ENCODE data around the gene FCSK. TPM values are rescaled to one million over a fixed set of nuclear protein-coding genes. Genes with fewer than 3 reads are reported as not detected.
"Not testable (repeated sequence)": the region's sequence is repeated elsewhere in the genome, so short reads cannot be mapped to it uniquely, and the experiment has no call there.

The FCSK gene
- total and polyA plus RNA-seq, 2 experiments from 2014 or later: 15.7 to 25.9 TPM

GRCh38 chr16:70448075-70448474 is 6.3 kb upstream of the FCSK start:
- peaks cover 6% of the 10 kb centered on the region for H3K4me1 ChIP-seq (ENCODE audit: insufficient read depth)

GRCh38 chr16:70450142-70451003 is 4.0 kb upstream of the FCSK start:
- not testable (repeated sequence) for H3K27ac ChIP-seq; H3K27me3 ChIP-seq; H3K36me3 ChIP-seq (replicated peaks; ENCODE audit: insufficient read depth, low read depth); H3K79me2 ChIP-seq; H4K20me1 ChIP-seq (ENCODE audit: insufficient read depth, poor library complexity, severe bottlenecking); H3K4me3 ChIP-seq; H3K9me3 ChIP-seq (ENCODE audit: low read depth); H2AFZ ChIP-seq; H3K4me1 ChIP-seq (ENCODE audit: insufficient read depth); H3K9me2 ChIP-seq (replicated peaks; ENCODE audit: insufficient read depth); DNase-seq (ENCODE audit: low spot score); H3K4me2 ChIP-seq
- 90% methylated on average over 24 of the region's 37 CpGs for WGBS (ENCODE audit: low lambda C conversion rate, missing lambda C conversion rate)

More at GRCh38 chr16:70448075-70448474, 6.3 kb upstream of the FCSK start:
- Histone ChIP-seq H3K4me2 (no peak overlapping the region), H2AFZ (no peak overlapping the region), H4K20me1 (ENCODE audit: insufficient read depth, poor library complexity, severe bottlenecking) (no peaks in the 10 kb centered on the region), H3K9me3 (ENCODE audit: low read depth) (no peaks in the 10 kb centered on the region), H3K27ac (no peak overlapping the region), H3K9me2 (replicated peaks; ENCODE audit: insufficient read depth) (no peaks in the 10 kb centered on the region), H3K27me3 (no peaks in the 10 kb centered on the region), H3K4me3 (no peak overlapping the region), H3K36me3 (replicated peaks; ENCODE audit: insufficient read depth, low read depth) (no peaks in the 10 kb centered on the region), H3K79me2 (no peaks in the 10 kb centered on the region)
- 87% methylated on average over 6 of the region's 6 CpGs for WGBS (ENCODE audit: low lambda C conversion rate, missing lambda C conversion rate)
- no peak for DNase-seq (ENCODE audit: low spot score)
- TF ChIP-seq CTCF (IDR thresholded peaks at IDR 0.05; ENCODE audit: poor library complexity) (no peak), EZH2phosphoT487 (IDR thresholded peaks at IDR 0.05; ENCODE audit: low read depth, severe bottlenecking, unreplicated experiment) (no peak), EZH2 (IDR thresholded peaks at IDR 0.05; ENCODE audit: borderline replicate concordance) (no peak)

- not testable (repeated sequence) for H3K27ac ChIP-seq; H3K4me2 ChIP-seq; H3K9me2 ChIP-seq (replicated peaks; ENCODE audit: insufficient read depth); H3K9me3 ChIP-seq (ENCODE audit: low read depth); DNase-seq (ENCODE audit: low spot score); H3K36me3 ChIP-seq (replicated peaks; ENCODE audit: insufficient read depth, low read depth); H3K4me1 ChIP-seq (ENCODE audit: insufficient read depth); H3K27me3 ChIP-seq; H3K4me3 ChIP-seq; H2AFZ ChIP-seq; H3K79me2 ChIP-seq; H4K20me1 ChIP-seq (ENCODE audit: insufficient read depth, poor library complexity, severe bottlenecking)
- 96% methylated on average over 20 of the region's 25 CpGs for WGBS (ENCODE audit: low lambda C conversion rate, missing lambda C conversion rate)
Measured at GRCh38 chr16:70451004-70451340, 3.4 kb upstream of the FCSK start.

GRCh38 chr16:70453117-70453891 is 1.1 kb upstream of the FCSK start:
- Histone ChIP-seq H3K9me2 (replicated peaks; ENCODE audit: insufficient read depth) (no peaks in the 10 kb centered on the region), H3K36me3 (replicated peaks; ENCODE audit: insufficient read depth, low read depth) (no peaks in the 10 kb centered on the region), H3K4me1 (ENCODE audit: insufficient read depth) (peaks cover 5% of the 10 kb centered on the region), H3K9me3 (ENCODE audit: low read depth) (no peaks in the 10 kb centered on the region), H3K4me2 (peak overlapping the region; percentile 82), H3K27me3 (no peaks in the 10 kb centered on the region), H3K27ac (peak overlapping the region; percentile 100), H2AFZ (peak overlapping the region; percentile 96), H3K4me3 (peak overlapping the region; percentile 91), H4K20me1 (ENCODE audit: insufficient read depth, poor library complexity, severe bottlenecking) (no peaks in the 10 kb centered on the region), H3K79me2 (peaks cover 8% of the 10 kb centered on the region)
- no peak for DNase-seq (ENCODE audit: low spot score)
- 89% methylated on average over 8 of the region's 11 CpGs for WGBS (ENCODE audit: low lambda C conversion rate, missing lambda C conversion rate)
- TF ChIP-seq EZH2phosphoT487 (IDR thresholded peaks at IDR 0.05; ENCODE audit: low read depth, severe bottlenecking, unreplicated experiment) (no peak), CTCF (IDR thresholded peaks at IDR 0.05; ENCODE audit: poor library complexity) (no peak), EZH2 (IDR thresholded peaks at IDR 0.05; ENCODE audit: borderline replicate concordance) (no peak)

Data from hepatocyte (in vitro differentiated cells).